T-helper 2 cell treated with Interferon-gamma antibody and Interleukin-4, amounts not matched to agents 5 μg/mL and 100 μg/mL, for 36 hours (primary cell): Measurements from ENCODE around the gene NPTN.
"Not testable (repeated sequence)": the region's sequence is repeated elsewhere in the genome, so short reads cannot be mapped to it uniquely, and the experiment has no call there.

Source experiments
- DNase-seq: peaks from one replicate; pipeline ENCODE4 v3.0.0; 2021; ENCODE audit warnings: low spot score
- H3K27ac Mint-ChIP-seq: one replicate; pipeline ENCODE4 v1.8.0; 2021; ENCODE audit warnings: mild to moderate bottlenecking, mixed read lengths
- H3K27me3 Mint-ChIP-seq: one replicate; pipeline ENCODE4 v1.8.0; 2021; ENCODE audit warnings: low read depth, mixed read lengths
- H3K36me3 Mint-ChIP-seq: one replicate; pipeline ENCODE4 v1.8.0; 2021; ENCODE audit warnings: low read depth, mixed read lengths
- H3K4me1 Mint-ChIP-seq: one replicate; pipeline ENCODE4 v1.8.0; 2021; ENCODE audit warnings: low read depth, mixed read lengths
- H3K4me3 Mint-ChIP-seq: one replicate; pipeline ENCODE4 v1.8.0; 2022; ENCODE audit warnings: mild to moderate bottlenecking, moderate library complexity, mixed read lengths
- H3K9me3 Mint-ChIP-seq: one replicate; pipeline ENCODE4 v1.8.0; 2021; ENCODE audit warnings: mixed read lengths

The NPTN gene

DNA sequence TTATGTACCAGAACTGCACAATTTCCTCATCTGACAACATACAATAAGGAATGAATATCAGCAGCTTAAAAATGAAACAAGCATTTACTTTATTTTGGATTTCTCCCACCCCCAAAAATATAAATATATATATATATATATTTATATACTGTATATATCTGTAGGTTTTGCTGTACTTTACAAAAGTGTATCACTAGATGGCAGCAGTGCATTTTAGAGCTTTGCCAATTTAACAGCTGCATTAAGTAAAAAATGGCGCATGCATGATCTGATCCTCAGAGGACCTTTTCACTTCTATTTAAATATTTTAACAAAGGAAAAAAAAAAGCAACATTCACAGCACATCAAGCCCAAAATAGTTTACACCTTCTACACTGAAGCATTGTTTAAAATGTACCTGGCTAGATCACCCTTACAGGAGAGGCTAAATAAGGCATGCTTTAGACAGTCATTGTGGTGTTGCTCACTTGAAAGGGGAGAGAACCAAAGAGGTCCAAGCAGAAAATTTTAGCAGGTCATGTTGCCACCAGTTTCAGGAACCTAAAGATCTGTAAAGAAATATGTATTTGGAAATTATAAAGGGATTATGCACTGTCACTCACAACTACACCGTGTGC, 72.6 kb downstream of the NPTN start:
- H3K9me3 Mint-ChIP-seq, result no peaks in the 10 kb centered on the region
- H3K4me1 Mint-ChIP-seq, result peaks cover 8% of the 10 kb centered on the region
- H3K4me3 Mint-ChIP-seq, result no peak overlapping the region
- DNase-seq, result no peak
- H3K27me3 Mint-ChIP-seq, result no peaks in the 10 kb centered on the region
- H3K36me3 Mint-ChIP-seq, result peaks cover 11% of the 10 kb centered on the region
- no peak overlapping the region for H3K27ac Mint-ChIP-seq

DNA sequence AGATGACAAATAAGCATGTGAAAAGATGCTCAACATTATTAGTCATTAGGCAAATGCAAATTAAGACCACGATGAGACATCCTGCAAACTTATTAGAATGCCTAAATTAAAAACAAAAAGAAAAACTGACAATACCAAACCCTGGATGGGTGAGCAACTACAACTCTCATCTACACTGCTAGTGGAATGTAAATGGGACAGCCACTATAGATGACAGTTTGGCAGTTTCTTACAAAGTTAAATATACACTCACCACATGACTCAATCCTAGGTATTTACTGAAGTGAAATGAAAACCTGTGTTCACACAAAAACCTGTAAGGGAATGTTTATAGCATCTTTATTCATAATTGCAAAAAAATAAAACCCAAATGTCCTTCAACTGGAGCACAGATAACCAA, 74.7 kb downstream of the NPTN start:
- Mint-ChIP-seq H3K9me3 (no peaks in the 10 kb centered on the region), H3K4me3 (no peak overlapping the region), H3K4me1 (peaks cover 3% of the 10 kb centered on the region), H3K27ac (no peak overlapping the region), H3K36me3 (peaks cover 10% of the 10 kb centered on the region), H3K27me3 (no peaks in the 10 kb centered on the region)
- no peak for DNase-seq

DNA sequence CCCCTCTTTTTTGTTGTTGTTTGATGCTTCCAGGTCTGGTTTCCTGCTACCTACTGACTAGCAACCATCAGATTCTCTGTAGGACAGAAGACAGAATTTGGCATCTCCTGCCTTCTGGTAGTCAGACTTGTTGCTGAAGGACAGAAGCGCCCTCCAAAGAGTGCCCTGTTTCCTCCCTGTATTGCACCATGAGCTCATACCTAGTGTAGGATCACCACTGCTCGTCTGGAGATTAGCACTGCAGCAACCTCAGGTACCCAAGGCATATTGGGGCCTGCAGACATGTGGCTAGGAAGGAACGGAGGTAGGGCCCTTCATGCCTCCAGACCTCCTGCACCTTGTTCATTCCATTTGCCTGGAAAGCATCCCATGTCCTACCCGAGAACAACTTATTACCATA, 78.1 kb downstream of the NPTN start:
- peaks cover 2% of the 10 kb centered on the region for H3K4me1 Mint-ChIP-seq
- no peaks in the 10 kb centered on the region for H3K27me3 Mint-ChIP-seq
- H3K9me3 Mint-ChIP-seq, result no peaks in the 10 kb centered on the region
- H3K4me3 Mint-ChIP-seq, result no peak overlapping the region
- no peak for DNase-seq
- peaks cover 3% of the 10 kb centered on the region for H3K36me3 Mint-ChIP-seq
- no peak overlapping the region for H3K27ac Mint-ChIP-seq

DNA sequence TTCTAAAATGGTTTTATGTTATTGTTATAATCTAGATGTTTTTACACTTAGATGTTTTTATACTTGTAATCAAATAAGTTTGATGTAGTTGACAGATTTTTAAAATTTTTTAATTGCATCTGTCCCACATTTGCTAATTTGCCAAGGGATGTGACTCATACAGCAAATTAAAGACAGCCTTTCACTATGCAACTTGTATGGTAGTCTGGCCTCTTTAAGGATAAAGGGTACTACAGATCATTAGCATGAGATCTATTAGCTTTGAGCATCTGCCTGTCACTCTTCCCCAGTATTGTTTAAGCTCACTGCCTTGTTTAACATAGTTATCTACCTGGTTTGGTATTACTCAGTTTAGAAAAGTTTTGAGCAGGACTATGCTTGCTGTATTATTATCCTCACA, 83.0 kb downstream of the NPTN start:
- no peak for DNase-seq
- no peak overlapping the region for H3K4me3 Mint-ChIP-seq

DNA sequence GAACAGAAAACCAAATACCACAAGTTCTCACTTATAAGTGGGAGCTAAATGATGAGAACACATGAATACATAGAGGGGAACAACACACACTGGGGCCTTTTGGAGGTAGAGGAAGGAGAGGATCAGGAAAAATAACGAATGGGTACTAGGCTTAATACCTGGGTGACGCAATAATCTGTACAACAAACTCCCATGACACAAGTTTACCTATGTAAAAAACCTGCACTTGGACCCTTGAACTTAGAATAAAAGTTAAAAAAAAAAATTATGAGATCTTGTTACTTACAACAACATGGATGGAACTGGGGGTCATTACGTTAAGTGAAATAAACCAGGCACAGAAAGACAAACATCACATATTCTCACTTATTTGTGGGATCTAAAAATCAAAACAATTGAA, 84.3 kb downstream of the NPTN start:
- not testable (repeated sequence) for H3K36me3 Mint-ChIP-seq, H3K4me3 Mint-ChIP-seq, H3K27ac Mint-ChIP-seq, H3K9me3 Mint-ChIP-seq, H3K27me3 Mint-ChIP-seq, DNase-seq, H3K4me1 Mint-ChIP-seq

More for the DNA sequence above, 83.0 kb downstream of the NPTN start:
- peaks cover 2% of the 10 kb centered on the region for H3K27me3 Mint-ChIP-seq
- H3K9me3 Mint-ChIP-seq, result no peaks in the 10 kb centered on the region
- H3K27ac Mint-ChIP-seq, result no peak overlapping the region
- H3K36me3 Mint-ChIP-seq, result no peaks in the 10 kb centered on the region
- no peaks in the 10 kb centered on the region for H3K4me1 Mint-ChIP-seq

DNA sequence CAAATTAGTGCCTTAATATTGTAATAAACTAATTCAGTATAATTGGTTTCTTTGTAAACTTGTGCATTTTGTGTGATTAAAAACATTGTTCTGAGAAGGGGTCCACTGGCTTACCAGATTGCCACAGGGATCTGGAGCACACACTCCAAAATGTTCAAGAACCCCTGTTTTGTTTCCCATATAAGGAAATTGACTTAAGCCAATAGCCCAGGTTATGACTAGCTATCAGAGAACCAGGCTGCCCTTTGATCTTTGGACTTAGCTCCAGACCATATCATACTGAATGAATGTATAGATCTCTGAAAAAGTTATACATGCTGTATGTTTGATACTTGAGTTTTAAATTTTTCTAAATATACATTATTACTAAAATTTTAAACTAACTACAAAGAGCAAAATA, 91.7 kb downstream of the NPTN start:
- Mint-ChIP-seq H3K27me3 (no peaks in the 10 kb centered on the region), H3K4me3 (no peak overlapping the region), H3K9me3 (no peaks in the 10 kb centered on the region), H3K27ac (no peak overlapping the region), H3K4me1 (no peaks in the 10 kb centered on the region), H3K36me3 (no peaks in the 10 kb centered on the region)
- no peak for DNase-seq

DNA sequence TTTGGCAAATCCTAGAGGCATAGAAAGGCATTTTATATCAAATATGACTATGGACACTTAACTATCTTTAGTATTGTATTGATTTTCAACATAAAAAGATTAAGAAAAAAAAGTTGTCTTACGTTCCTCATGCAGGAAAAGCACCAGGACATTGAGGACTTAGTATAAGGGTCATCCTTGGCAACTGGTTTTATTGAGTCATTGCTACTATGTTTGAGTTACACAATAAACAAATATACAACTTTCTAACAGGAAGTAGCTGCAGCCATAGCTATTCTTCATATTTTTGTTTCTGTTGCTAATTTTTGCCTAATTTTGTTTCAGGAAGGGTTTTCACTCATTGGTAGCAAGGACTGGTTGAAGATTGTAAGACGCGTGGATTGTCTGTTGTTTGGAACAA, 93.0 kb downstream of the NPTN start:
- Mint-ChIP-seq H3K36me3 (no peaks in the 10 kb centered on the region), H3K9me3 (no peaks in the 10 kb centered on the region), H3K4me1 (no peaks in the 10 kb centered on the region), H3K27me3 (peaks cover 2% of the 10 kb centered on the region), H3K4me3 (no peak overlapping the region), H3K27ac (no peak overlapping the region)
- no peak for DNase-seq

DNA sequence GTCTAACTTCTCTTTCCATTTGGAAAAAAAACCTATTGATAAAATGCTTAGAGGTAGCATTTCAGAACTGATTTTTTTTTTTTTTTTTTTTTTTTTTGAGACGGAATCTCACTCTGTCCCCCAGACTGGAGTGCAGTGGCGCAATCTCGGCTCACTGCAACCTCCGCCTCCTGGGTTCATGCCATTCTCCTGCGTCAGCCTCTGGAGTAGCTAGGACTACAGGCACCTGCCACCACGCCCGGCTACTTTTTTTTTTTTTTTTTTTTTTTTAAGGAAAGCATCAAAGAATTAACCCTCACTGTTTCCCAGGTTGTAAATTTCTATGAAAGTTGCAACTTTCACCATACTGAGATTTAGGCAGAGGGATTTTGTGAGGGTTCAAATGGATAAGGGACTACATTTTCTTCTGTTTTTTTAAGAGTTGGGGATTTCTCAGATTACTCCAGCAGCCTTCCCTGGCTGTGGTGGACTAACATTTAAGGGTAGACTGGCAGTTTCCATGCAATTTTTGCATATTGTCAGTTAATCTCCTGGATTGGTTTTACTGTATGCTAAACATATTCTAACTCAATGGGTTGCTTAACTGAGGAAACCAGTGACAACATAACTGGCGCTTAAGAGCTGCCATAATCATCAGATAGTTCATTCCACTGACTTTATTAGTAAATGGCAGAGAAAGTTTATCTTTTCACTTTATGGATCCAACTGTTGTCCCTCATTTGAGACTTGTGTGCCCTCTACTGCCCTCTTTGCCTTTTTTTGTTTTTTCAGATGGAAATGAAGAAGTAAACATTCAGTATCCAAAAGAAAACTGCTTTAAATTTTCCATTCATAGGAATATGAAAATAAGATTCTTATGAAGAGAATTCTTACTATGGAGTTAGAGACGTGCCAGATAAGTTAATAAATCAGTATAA, 93.7 kb downstream of the NPTN start:
- Mint-ChIP-seq H3K4me3 (no peak overlapping the region), H3K27me3 (peaks cover 2% of the 10 kb centered on the region), H3K27ac (no peak overlapping the region), H3K9me3 (no peaks in the 10 kb centered on the region), H3K4me1 (no peaks in the 10 kb centered on the region), H3K36me3 (no peaks in the 10 kb centered on the region)
- DNase-seq, result no peak

DNA sequence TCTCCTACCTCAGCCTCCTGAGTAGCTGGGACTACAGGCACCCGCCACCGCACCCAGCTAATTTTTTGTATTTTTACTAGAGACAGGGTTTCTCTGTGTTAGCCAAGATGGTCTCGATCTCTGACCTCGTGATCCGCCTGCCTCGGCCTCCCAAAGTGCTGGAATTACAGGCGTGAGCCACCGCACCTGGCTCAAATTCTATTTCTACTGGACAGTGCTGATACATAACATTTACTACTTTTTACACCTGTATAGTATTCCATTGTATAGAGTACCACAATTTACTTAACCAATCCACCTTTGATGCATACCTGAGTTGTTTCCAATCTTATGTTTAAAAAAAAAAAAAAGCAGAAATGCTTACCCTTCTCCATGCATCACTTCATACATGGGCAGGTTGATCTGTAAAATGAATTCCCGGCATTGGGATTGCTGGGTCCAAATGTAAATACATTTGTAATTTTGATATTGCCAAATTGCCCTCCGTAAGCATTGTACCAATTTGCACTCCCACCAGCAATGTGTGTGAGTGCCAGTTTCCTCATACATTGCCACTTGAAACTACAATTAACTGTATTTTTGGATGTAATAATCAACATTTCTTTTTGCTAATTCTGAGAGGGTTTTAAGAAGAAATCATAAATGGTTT, 94.5 kb downstream of the NPTN start:
- H3K27me3 Mint-ChIP-seq, result peaks cover 2% of the 10 kb centered on the region
- no peak overlapping the region for H3K27ac Mint-ChIP-seq
- H3K4me1 Mint-ChIP-seq, result no peaks in the 10 kb centered on the region
- no peaks in the 10 kb centered on the region for H3K36me3 Mint-ChIP-seq
- no peak overlapping the region for H3K4me3 Mint-ChIP-seq
- DNase-seq, result no peak
- H3K9me3 Mint-ChIP-seq, result no peaks in the 10 kb centered on the region

DNA sequence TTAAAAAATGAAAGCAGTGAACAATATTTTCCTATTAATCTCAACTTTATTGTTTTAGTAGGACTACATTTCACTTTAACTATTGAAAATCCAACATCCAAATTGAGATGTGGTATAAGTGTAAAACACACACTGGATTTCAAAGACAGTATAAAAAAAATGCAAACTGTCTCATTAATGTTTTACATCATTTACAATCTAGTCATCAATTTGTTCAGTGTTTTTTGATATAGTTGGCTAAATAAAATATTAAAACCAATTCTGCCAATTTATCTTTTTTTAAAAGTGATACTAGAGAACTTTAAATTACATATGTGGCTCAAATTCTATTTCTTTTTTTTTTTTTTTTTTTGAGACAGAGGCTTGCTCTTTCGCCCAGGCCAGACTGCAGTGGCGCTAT, 95.1 kb downstream of the NPTN start:
- Mint-ChIP-seq H3K4me1 (no peaks in the 10 kb centered on the region), H3K27ac (no peak overlapping the region), H3K27me3 (peaks cover 2% of the 10 kb centered on the region), H3K4me3 (no peak overlapping the region), H3K36me3 (no peaks in the 10 kb centered on the region), H3K9me3 (no peaks in the 10 kb centered on the region)
- no peak for DNase-seq

DNA sequence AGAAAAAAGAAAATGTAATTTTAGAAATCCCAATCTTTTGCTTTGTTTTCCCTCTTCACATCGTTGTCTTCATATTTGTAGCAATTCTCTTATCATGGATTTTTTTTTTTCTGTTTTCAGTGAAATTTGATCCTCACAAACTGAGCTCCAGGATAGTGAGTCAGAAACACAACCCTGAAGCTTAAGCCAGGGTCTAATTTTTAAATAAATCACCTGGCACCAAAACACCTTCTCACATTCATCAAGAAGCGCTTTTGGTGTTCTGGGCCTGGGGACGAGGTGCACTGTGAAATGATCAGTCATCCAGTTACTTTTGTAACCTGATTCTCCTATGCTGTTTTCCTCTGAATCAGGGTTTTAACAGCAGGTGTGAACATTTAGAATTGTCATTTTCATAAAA, 102.5 kb downstream of the NPTN start:
- Mint-ChIP-seq H3K9me3 (no peaks in the 10 kb centered on the region), H3K27ac (no peak overlapping the region), H3K27me3 (peaks cover 19% of the 10 kb centered on the region), H3K36me3 (no peaks in the 10 kb centered on the region), H3K4me1 (no peaks in the 10 kb centered on the region), H3K4me3 (no peak overlapping the region)
- DNase-seq, result no peak

DNA sequence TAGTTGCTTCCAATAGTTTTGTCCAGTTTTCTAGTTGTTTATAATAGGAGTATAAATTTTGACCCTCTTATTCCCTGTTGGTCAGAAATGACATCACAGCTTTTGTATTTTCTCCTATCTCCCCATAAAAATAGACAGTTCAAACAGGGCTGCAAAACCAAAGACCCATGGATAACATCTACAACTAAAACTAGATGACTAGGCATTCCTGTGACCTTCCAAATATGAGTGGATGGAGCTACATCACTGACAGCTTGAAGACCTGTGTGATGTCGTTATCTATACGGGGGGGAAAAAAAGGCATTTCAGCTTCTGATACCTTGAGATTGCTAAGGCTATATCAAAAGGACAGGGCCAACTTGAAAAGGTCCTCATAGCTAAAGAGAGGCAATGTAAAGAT, 105.6 kb downstream of the NPTN start:
- Mint-ChIP-seq H3K36me3 (no peaks in the 10 kb centered on the region), H3K4me3 (no peak overlapping the region), H3K27ac (no peak overlapping the region), H3K4me1 (no peaks in the 10 kb centered on the region), H3K27me3 (peaks cover 27% of the 10 kb centered on the region), H3K9me3 (no peaks in the 10 kb centered on the region)
- no peak for DNase-seq

DNA sequence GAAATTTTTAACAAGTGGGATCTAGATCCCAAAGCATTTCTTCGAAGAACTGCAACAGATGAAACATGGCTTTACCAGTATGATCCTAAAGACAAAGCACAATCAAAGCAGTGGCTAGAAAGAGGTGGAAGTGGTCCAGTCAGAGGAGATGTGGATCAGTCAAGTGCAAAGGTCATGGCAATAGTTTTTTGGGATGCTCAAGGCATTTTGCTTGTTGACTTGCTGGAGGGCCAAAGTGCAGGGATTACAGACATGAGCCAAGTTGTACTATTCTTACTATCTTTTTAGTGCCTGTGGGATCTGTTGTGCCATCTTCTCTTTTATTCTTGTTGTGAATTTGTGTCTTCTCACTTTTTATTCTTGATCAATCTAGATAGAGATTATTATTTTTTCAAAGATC, 108.3 kb downstream of the NPTN start:
- peaks cover 30% of the 10 kb centered on the region for H3K27me3 Mint-ChIP-seq
- H3K4me3 Mint-ChIP-seq, result no peak overlapping the region
- no peak overlapping the region for H3K27ac Mint-ChIP-seq
- H3K4me1 Mint-ChIP-seq, result peaks cover 1% of the 10 kb centered on the region
- no peaks in the 10 kb centered on the region for H3K36me3 Mint-ChIP-seq
- no peaks in the 10 kb centered on the region for H3K9me3 Mint-ChIP-seq
- DNase-seq, result no peak

DNA sequence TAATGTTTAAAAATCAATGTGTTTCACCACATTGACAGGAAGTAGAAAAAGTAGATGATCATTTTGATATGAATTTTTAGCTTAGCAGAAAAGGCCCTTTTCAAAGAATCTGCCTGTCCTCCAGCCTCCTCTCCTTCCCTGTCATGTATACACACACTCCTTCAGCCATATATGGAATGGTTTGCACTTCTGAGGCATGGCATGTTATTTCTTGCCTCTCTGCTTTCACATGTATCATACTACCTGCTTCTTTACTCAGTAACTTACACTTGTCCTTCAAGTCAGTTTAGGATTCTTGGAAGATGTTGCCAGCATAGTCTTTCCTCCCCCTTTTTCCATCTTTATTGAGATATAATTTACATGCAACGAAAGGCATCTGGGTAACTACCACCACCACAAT, 111.2 kb downstream of the NPTN start:
- no peak overlapping the region for H3K4me3 Mint-ChIP-seq
- no peak for DNase-seq
- H3K27me3 Mint-ChIP-seq, result peaks cover 29% of the 10 kb centered on the region
- peaks cover 15% of the 10 kb centered on the region for H3K4me1 Mint-ChIP-seq
- no peaks in the 10 kb centered on the region for H3K36me3 Mint-ChIP-seq
- no peak overlapping the region for H3K27ac Mint-ChIP-seq
- H3K9me3 Mint-ChIP-seq, result no peaks in the 10 kb centered on the region
